Measurements from ENCODE around the gene DCUN1D4. TPM values are rescaled to one million over a fixed set of nuclear protein-coding genes. Genes with fewer than 3 reads are reported as not detected.
"Not testable (repeated sequence)": the region's sequence is repeated elsewhere in the genome, so short reads cannot be mapped to it uniquely, and the experiment has no call there.

DCUN1D4 gene
- total RNA-seq, 1 donor, result 62.6 TPM

- no peak for DNase-seq (ENCODE audit: low read depth)
- no peak overlapping the region for H3K4me3 ChIP-seq (ENCODE audit: low read depth, low read length)
- TF ChIP-seq, protein P1, sequence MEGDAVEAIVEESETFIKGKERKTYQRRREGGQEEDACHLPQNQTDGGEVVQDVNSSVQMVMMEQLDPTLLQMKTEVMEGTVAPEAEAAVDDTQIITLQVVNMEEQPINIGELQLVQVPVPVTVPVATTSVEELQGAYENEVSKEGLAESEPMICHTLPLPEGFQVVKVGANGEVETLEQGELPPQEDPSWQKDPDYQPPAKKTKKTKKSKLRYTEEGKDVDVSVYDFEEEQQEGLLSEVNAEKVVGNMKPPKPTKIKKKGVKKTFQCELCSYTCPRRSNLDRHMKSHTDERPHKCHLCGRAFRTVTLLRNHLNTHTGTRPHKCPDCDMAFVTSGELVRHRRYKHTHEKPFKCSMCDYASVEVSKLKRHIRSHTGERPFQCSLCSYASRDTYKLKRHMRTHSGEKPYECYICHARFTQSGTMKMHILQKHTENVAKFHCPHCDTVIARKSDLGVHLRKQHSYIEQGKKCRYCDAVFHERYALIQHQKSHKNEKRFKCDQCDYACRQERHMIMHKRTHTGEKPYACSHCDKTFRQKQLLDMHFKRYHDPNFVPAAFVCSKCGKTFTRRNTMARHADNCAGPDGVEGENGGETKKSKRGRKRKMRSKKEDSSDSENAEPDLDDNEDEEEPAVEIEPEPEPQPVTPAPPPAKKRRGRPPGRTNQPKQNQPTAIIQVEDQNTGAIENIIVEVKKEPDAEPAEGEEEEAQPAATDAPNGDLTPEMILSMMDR (IDR thresholded peaks at IDR 0.05; ENCODE audit: insufficient read depth, low read length), result no peak
Observed at GRCh38 chr4:51925307-51925706, 82.4 kb downstream of the DCUN1D4 start.

GRCh38 chr4:51930557-51930956 lies 87.6 kb downstream of the DCUN1D4 start:
- TF ChIP-seq, protein P1 (IDR thresholded peaks at IDR 0.05; ENCODE audit: insufficient read depth, low read length), result no peak
- DNase-seq (ENCODE audit: low read depth), result peak; percentile 41
- H3K4me3 ChIP-seq (ENCODE audit: low read depth, low read length), result no peak overlapping the region

DNA sequence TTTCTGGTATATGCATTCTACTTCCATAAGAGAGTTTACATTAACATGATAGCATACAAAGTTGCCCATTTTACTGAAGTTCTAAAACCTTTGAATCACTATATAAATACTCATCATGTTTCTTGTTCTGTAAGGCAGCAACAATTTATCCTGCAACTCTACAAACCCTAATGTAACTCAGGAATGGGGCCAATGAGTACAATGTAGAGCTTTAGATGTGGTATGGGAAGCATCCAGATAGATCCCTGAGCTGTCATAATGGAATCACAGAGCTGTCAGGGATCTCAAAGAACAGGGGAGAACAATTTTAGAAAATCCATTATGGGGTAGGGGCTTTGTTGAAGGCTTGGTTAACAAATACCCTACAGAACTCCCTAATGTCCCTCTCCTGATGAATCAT lies 88.5 kb downstream of the DCUN1D4 start:
- H3K4me3 ChIP-seq (ENCODE audit: low read depth, low read length), result no peak overlapping the region
- peak; percentile 37 for DNase-seq (ENCODE audit: low read depth)

GRCh38 chr4:51932261-51932660 lies 89.3 kb downstream of the DCUN1D4 start:
- H3K4me3 ChIP-seq (ENCODE audit: low read depth, low read length), result no peak overlapping the region
- TF ChIP-seq, protein P1 (IDR thresholded peaks at IDR 0.05; ENCODE audit: insufficient read depth, low read length), result no peak
- peak; percentile 91 for DNase-seq (ENCODE audit: low read depth)

More for the DNA sequence above, 88.5 kb downstream of the DCUN1D4 start:
- TF ChIP-seq, protein P1 (IDR thresholded peaks at IDR 0.05; ENCODE audit: insufficient read depth, low read length), result no peak

DNA sequence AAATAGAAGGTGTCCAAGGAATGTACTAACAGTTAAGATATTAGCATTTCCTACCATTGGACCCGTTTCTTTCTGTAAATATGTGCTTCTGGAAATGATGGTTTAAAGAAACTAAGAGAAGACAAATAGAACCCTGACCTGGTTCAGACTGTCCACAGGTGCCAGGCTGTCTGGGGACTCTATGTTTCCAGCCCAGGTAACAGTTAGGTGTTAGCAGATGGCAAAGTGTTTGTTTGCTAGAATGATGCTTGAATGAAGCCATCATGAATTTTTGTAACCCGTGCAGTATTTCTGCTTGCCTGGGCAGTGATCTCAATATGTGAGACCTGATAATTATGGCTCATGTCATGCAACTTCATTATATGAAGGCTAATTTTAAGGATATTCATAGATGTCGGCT lies 89.7 kb downstream of the DCUN1D4 start:
- TF ChIP-seq, protein P1 (IDR thresholded peaks at IDR 0.05; ENCODE audit: insufficient read depth, low read length), result no peak

DNA sequence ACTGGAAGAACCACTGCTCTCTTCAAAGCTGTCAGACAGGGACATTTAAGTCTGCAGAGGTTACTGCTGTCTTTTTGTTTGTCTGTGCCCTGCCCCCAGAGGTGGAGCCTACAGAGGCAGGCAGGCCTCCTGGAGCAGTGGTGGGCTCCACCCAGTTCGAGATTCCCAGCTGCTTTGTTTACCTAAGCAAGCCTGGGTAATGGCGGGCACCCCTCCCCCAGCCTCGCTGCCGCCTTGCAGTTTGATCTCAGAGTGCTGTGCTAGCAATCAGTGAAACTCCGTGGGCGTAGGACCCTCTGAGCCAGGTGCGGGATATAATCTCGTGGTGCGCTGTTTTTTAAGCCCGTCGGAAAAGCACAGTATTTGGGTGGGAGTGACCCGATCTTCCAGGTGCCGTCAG lies 97.5 kb downstream of the DCUN1D4 start:
- not testable (repeated sequence) for DNase-seq (ENCODE audit: low read depth); H3K4me3 ChIP-seq (ENCODE audit: low read depth, low read length)

More for the DNA sequence above, 89.7 kb downstream of the DCUN1D4 start:
- H3K4me3 ChIP-seq (ENCODE audit: low read depth, low read length), result no peak overlapping the region
- no peak for DNase-seq (ENCODE audit: low read depth)

- no peak overlapping the region for H3K4me3 ChIP-seq (ENCODE audit: low read depth, low read length)
- peak; percentile 12 for DNase-seq (ENCODE audit: low read depth)
- TF ChIP-seq, protein P1 (IDR thresholded peaks at IDR 0.05; ENCODE audit: insufficient read depth, low read length), result no peak
Observed at GRCh38 chr4:51942108-51942832, 99.3 kb downstream of the DCUN1D4 start.
